Right lung (tissue), 10 donors: ENCODE data around the gene MRPL38. TPM values are rescaled to one million over a fixed set of nuclear protein-coding genes. Genes with fewer than 3 reads are reported as not detected.

Experiments used
- DNase-seq, 2 donors: peaks; one replicate each; pipeline ENCODE4 v3.0.0-alpha.2; 2013
- long read RNA-seq, 8 donors: transcript quantifications; one replicate each; lab custom pipeline, GENCODE V29; 2026
- polyA plus RNA-seq, 5 donors: library from polyadenylated mRNA; unstranded; fragments of 120-200 nt; gene quantifications; one replicate each; pipeline versions ENCODE4 v1.2.1 to v1.2.3, GENCODE V29; 2013; ENCODE audit warnings: inconsistent platforms in 1 of 5, low replicate concordance in 1 of 5; ENCODE audit not compliant: insufficient read length in 5 of 5, insufficient read depth in 1 of 5

Gene MRPL38
- 10 to 100 TPM; 51.8 to 92.4 (median 73.1) TPM for polyA plus RNA-seq
- long read RNA-seq, donor 1, transcript MRPL38-201 (9 exons, 1,888 nt) = major isoform, 24 of 28 reads
- long read RNA-seq, donor 1, partial matches to known transcripts = 0 of 28 reads
- long read RNA-seq, donor 1, other reads (novel, unspliced or antisense) = 0 of 28 reads
- long read RNA-seq, donor 2, transcript MRPL38-201 (9 exons, 1,888 nt) = major isoform, 7 of 11 reads
- long read RNA-seq, donor 2, partial matches to known transcripts = 0 of 11 reads
- long read RNA-seq, donor 2, other reads (novel, unspliced or antisense) = 0 of 11 reads
- long read RNA-seq, donor 3, transcript MRPL38-211 (3 exons, 525 nt) = minor isoform, 6 of 32 reads
- long read RNA-seq, donor 3, transcript MRPL38-201 (9 exons, 1,888 nt) = major isoform, 24 of 32 reads
- long read RNA-seq, donor 3, partial matches to known transcripts = 0 of 32 reads
- long read RNA-seq, donor 3, other reads (novel, unspliced or antisense) = 0 of 32 reads
- long read RNA-seq, donor 4, transcript MRPL38-201 (9 exons, 1,888 nt) = major isoform, 12 of 14 reads
- long read RNA-seq, donor 4, partial matches to known transcripts = 0 of 14 reads
- long read RNA-seq, donor 4, other reads (novel, unspliced or antisense) = 0 of 14 reads
- long read RNA-seq, donor 5, transcript MRPL38-201 (9 exons, 1,888 nt) = major isoform, 18 of 30 reads
- long read RNA-seq, donor 5, partial matches to known transcripts = 5 of 30 reads
- long read RNA-seq, donor 5, other reads (novel, unspliced or antisense) = 0 of 30 reads
- long read RNA-seq, donor 6, transcript MRPL38-201 (9 exons, 1,888 nt) = major isoform, 27 of 31 reads
- long read RNA-seq, donor 6, partial matches to known transcripts = 0 of 31 reads
- long read RNA-seq, donor 6, other reads (novel, unspliced or antisense) = 0 of 31 reads
- long read RNA-seq, donor 7, transcript MRPL38-201 (9 exons, 1,888 nt) = major isoform, 26 of 42 reads
- long read RNA-seq, donor 7, transcript MRPL38-211 (3 exons, 525 nt) = minor isoform, 6 of 42 reads
- long read RNA-seq, donor 7, transcript MRPL38-213 (4 exons, 1,116 nt) = minor isoform, 5 of 42 reads
- long read RNA-seq, donor 7, partial matches to known transcripts = 0 of 42 reads
- long read RNA-seq, donor 7, other reads (novel, unspliced or antisense) = 5 of 42 reads
- long read RNA-seq, donor 8, transcript MRPL38-201 (9 exons, 1,888 nt) = major isoform, 9 of 11 reads
- long read RNA-seq, donor 8, partial matches to known transcripts = 0 of 11 reads
- long read RNA-seq, donor 8, other reads (novel, unspliced or antisense) = 0 of 11 reads

DNA sequence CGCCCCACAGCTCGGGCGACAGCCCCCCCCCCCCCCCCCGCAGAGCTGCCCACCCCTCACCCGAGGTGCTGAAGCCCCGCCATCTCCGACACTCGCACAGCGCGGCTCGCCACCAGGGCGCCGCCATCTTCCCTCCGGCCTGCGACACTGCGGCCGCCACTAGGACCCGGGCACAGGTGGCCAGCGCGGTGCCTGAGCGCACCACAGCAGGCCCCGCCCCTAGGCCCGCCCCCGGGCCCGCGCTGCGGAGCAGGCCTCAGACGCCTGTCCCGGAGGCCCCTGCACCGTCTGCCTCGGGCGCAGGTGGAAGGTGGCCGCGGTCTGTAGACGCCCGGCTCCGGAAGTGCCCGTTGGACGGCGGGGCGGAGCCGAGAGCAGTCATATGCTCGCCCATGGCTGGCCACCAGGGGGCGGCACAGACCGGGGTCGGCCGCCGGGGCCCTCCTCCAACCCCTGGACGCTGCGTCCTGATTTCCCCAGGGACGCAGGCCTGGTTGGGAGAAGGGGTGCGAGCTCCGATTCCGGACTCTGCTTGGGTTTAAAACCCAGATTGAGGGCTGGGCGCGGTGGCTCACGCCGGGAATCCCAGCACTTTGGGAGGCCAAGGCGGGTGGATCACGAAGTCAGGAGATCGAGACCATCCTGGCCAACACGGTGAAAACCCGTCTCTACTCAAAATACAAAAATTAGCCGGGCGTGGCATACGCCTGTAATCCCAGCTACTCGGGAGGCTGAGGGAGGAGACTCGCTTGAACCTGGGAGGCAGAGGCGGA is at the start of gene MRPL38:
MRPL38 (minus strand) TSS at position 136 of the 773 bp plus-strand sequence; CDS start at position 127, 9 bp downstream.
- DNase-seq = peak; percentile 92 to 94

DNA sequence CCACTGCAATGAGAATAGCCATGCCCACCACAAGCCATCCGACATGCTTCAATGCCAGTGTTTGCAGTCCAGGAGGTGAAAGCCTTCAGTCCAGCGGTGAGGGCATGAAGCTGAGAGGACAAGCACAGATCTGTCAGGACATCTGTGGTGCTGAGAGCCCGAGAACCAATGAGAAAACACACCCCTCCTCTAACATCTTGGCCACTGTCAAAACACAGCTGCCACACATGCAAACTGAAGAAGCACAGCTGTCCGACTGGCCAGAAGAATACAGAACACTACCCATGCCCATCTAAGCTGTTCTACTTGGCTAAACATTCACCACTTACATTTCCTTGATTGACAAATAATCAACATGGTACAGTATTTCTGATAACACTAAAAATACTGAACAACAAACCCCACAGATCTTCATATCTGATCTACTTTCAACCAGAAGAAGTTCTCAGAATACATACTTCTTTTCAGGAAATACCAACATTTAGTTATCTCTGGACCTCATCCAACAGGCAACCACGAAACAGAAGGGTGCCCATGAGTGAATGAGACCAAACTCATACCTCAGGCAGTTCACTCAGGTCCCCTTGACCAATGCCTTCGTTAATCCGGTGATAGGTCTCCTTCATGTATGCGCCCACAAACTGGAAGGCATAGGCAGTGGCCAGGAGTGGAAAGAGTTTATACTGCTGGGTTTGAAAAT is 46.3 kb upstream of the MRPL38 start:
- DNase-seq = peak; percentile 30 to 32

DNA sequence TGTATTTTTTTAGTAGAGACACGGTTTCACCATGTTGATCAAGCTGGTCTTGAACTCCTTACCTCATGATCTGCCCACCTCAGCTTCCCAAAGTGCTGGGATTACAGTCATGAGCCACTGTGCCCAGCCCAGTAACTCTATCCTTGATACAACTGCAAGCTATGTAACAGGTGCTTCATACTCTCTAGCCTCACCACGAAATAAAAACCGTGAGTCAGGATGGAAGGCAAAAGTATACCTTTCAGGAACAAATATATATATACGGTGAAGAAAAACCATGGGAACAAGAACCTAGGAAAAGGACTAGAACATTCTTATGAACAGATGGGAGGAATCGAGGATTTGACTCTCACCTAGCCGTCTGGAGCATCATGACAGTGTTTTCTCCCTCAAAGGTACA is 45.7 kb upstream of the MRPL38 start:
- DNase-seq = no peak

DNA sequence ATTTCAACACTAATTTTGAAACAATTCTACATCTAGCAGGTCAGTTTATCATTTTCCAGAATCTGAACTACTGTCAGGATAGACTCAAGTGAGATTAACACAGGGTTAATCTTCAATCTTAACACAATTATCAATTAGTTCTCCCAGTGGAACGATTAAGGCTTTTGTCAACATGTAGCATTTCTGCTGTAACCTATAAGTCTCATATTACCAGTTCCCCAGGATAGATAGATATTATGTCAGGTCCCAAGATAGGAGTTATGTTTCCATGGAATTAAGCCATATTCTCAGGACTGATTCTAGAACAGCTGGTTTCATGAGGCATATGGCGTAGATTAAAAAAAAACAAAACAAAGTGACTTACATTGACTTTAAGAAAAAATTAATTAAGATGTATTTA is 40.5 kb upstream of the MRPL38 start:
- DNase-seq = no peak

DNA sequence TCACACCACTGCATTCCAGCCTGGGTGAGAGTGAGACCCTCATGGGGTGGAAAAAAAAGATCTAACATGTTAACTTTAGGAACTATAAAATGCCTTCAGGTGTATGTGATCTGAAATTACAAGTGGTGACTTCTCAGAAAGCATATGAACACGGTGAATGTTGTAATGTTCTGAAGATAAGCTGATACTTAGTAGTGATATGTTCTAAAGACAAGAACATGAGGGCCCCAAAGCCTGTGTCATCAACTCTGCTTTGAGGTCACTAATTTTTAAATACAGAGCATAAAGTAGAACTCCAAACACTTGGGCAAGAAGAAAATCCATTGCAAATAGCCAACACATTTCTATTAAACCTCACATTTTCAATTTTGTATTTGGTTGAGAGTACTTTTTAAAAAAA is 38.8 kb upstream of the MRPL38 start:
- no peak for DNase-seq

DNA sequence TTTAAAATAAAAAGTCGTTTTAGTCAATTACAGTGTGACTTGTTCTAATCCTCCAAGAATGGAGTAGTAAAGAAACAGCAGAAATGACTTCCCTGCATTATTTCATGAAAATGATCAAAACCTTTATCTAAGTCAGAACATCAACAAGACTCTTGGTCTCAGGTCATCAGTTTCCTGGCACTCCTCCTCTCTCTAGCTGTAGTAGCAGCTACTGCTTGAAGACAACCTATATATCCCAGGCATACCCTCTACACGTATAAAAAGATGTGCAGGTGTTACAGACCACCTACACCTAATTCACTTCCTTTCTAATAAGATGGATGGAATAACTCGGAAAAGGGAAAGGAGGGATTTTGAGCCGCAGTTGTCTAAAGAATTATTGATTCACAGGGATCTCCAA is 37.8 kb upstream of the MRPL38 start:
- DNase-seq = no peak

DNA sequence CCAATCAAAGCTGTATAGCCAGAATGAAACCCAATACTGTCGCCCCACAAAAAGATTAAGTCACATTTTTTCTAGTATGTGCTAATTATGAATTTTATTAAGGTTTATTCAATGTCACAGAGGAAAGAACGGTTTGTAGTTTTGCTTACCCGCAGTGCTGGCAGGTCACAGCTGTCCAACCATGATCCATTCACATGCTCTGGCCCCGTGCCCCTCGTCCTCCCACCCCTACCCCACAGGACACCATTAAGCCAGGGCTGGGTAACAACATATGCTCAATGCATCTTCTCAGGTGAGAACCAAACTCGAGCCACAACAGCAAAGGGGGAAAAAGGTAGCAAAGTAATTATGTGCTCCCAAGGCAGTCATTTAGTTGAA is 36.7 kb upstream of the MRPL38 start:
- no peak for DNase-seq

DNA sequence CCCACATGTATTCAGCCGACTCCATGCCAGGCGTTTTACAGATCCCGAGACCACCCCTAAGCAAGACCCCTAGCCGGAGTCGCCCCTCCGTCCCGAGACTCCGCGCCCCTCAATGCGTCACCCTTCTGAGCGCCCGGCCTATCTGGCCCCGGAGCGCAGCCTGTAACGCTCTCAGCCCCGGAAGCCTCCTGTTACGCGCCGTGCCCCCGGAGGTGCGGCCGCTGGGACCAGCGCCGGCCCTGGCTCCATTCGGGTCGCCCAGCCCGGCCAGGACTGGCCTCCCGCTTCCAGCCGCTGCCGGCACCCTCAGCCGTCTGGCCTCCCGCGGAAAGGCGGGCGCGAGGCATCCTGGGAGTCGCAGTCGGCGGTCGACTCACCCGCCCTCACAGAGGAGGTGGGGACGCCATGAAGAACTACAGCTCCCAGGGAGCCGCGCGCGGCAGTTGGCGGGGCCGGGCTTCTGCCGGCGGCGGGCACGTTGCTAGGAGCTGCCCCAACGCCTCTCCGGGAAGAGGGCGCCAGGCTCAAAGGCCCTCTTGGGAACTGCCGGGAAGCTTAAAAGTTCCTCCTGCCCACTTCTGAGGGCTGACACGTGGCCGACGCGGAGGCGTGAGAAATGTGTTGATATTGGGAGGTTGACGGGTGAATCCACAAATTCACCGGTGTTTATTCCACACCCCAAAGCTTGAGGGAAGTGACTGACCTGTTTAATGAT is 36.2 kb upstream of the MRPL38 start, which contains the start of gene FBF1:
FBF1 (minus strand) TSS at position 316 of the 715 bp plus-strand sequence. CDS start 2,893 bp downstream, outside the sequence.
- DNase-seq = peak; percentile 92

DNA sequence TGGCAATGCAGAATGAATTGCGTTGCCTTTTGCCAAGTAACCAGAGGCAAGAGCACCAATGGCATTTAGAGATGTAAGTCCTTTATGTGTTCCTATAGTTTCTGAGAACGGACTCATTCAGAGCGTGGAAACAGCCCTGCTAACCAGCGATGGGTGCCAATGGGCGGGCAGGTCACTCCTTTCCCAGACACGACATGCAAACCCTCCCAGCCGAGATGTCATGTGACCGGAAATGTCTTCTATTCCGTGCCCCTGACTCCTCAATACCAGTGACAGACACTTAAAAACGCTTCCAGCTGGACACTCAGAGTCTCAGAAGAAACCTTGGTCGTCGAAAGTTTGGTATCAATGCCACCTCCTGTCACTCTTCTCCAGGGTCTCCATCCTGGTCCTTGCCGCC is 33.0 kb upstream of the MRPL38 start:
- no peak for DNase-seq

DNA sequence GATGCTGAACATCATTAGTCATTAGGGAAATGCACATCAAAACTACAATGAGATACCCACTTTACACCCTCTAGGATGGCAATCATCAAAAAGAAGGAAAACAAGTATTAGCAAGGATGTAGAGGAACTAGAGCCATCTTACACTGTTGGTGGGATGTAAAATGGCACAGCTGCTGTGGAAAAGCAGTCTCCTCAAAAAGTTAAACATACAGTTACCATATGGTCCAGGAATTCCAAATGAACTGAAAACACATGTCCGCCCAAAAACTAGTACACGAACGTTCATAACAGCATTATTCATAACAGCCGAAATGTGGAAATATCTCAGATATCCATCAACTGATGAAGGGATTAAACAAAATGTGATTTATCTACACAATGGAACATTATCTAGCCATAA is 29.1 kb upstream of the MRPL38 start:
- peak in 1 of 2 donors; percentile 67 for DNase-seq

DNA sequence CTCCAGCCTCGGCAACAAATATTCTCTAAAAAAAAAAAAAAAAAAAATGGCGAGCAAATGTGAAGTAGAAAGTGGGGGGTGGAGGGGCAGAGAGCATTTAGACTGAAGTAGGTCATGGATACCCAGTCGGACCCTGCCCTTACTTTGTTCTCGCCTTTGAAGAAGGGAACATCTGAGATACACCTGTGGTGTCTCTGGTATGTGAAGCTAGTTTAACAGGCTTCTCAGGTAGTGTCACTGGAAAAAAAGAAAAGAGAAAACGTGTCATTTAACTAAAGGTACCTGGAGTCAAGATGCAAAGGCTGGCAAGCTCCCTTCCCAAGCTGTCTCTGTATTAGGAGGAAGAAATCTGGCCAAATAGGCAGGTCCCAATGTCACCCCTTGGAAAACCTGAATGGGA is 28.2 kb upstream of the MRPL38 start:
- no peak for DNase-seq

DNA sequence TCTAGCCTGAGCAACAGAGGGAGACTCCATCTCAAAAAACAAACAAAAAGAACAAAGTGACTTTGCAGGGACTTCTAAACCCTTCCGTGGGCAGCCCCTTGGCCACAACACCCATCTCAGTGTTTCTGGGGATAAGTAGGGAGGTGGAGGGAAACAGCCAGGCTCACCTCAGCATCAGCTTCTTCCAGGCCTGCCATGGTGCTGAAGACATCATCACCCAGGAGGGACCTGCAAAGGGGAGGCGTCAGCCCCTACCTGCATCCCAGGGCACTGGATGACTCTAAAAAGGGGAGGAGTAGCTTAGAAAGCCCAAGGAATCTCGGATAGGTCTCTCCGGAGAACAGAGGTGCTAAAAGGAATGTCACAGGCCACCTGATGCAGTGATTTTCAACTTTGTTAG is 26.4 kb upstream of the MRPL38 start:
- no peak for DNase-seq

DNA sequence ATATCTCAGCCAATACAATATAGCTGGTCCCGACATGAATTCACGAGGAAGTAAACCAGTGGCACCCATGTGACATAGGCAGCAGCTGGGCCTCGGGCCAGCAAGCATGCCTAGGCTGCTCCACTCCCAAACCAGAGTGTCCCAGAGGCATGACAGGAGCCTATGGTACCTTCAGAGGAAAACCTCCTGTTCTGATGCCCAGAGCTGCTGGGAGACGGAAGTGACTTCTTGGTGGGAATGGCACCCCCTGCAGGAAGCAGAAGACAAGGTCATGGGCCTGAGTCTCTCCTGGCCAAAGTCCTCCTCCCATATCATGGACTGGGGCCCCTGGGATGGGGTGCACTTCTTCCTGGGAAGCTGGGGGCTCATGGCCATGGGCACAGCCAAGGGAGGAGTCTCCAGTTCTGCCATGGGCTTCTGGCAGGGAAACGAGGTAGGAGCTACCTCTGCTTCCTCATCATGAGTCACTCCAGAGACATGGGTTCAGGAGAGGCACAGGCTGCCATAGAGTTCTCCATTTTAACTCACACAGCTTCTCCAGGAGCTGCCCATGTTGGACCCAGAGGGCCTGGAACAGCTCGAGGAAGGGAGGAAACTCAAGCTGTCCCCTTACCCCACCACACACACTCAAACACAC is 22.7 kb upstream of the MRPL38 start:
- no peak for DNase-seq

DNA sequence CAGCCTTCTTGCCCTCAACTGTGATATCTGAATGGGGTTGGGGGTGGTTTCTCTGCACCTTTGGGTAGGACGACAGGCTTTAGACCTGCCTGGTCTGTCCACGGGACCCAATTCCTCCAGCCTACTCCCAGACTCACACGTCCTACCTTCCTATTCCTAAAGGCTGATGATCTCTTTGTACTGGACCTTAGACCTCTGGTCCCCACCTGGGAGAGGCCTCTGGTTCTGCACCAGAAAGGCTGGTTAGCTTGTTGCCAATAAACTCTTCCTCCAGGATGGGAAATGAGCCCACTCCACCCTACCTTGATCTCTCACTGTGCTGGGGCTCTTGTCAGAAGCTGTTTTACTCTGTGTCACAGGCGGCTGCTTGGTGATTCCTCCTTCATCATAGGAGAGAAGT is 21.8 kb upstream of the MRPL38 start:
- DNase-seq = no peak

DNA sequence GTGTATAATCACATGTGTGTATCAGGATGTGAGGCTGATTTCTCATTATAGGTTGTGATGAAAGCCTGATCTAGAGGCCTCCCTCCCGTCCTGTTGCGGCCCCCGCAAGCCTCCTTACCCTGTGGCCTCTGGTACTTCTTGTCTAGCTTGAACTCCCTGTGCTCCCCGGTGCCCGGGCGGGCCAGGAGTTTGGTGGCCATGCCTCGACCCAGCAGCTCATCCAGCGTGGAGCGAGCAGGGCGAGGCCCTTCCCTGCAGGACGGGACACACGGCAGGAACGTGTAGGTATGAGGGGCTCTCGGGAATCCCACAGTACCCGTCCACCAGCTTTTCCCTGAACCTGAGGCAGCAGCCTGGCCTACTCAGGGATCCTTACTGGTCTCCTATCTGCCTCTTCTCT is 21.2 kb upstream of the MRPL38 start:
- no peak for DNase-seq

DNA sequence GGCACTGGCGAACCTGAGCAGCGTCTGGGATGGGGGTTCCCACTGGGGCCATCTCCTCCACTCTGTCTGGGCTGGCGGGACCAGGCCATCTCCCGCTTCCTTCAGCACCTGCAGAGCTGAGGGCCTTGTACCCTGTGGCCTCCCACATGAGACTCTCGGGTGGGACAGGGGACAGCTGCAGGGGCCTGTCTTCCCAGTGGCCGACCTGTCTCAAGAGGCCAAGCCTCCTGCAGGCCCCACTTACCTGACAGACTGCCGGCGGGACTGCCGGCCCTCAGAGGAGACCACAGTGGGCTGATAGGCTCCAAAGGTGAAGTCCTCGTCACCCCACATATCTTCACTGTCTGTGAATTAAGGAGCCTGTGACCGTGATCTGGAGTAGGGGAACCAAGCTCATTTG is 20.4 kb upstream of the MRPL38 start:
- DNase-seq = no peak

DNA sequence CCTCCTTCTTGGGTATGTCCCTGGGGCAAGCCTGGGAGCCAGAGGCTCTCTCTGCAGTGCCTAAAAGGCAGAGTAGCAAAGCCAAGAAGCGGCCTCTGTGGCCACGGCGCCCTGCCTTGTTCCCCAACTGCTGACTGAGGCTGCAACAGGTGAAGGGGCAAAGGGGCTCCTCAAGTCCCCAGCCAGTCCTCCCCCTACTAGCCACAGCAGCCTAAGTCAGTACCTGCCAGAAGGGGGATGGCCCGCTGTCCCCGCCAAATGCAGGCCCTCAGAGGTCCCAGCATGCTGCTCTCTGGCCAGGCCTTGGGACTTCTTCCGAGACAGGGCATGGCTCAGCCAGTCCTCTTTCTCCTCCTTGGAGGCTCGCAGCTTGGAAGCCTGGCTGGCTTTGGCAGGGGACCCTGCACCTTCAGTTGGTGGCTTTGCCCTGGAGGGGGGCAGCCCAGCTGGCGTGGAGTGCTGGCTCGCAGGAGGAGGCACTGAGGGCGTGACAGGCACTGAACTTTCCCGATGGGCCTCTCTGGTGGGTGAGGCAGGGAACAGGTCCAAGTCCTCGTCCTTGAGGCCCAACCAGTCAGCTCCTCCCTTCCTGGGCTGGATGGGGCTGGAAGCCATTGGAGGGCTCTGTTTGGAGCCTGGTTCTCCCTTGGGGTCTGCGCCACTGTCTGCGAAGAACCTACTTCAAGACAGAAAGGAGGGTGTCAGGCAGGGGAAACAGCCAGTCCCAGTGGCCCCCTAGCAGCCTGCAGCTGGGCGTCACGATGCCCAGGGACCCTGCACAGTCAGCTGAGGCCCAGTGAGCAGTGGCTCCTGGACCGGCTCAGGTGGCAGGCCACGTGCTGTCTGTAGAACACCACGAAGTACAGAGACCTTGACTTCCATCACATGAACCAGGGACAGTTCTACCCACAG is 18.5 kb upstream of the MRPL38 start:
- no peak for DNase-seq
